GM12865 (cell line): ENCODE results near the gene XPR1.

Experiments used
- DNase-seq: peaks from one replicate; pipeline ENCODE4 v3.0.0; 2010; ENCODE audit warnings: low read depth
- H3K4me3 ChIP-seq: 2 replicates; pipeline ENCODE4 v1.5.1; 2011; ENCODE audit warnings: mild to moderate bottlenecking, low read depth, low read length, control low read depth
- CTCF ChIP-seq: IDR thresholded peaks from 2 replicates; pipeline ENCODE4 v1.5.1; 2011; ENCODE audit warnings: low read length, control low read depth, low read depth, inconsistent platforms; ENCODE audit not compliant: insufficient read depth; ENCODE audit errors: missing control alignments

The XPR1 gene

GRCh38 chr1:180939073-180939710 is 307.4 kb downstream of the XPR1 start:
- H3K4me3 ChIP-seq, result no peak overlapping the region
- no peak for DNase-seq
- TF ChIP-seq CTCF, result no peak

GRCh38 chr1:180939711-180940103 is 307.9 kb downstream of the XPR1 start:
- no peak for DNase-seq
- H3K4me3 ChIP-seq, result no peak overlapping the region
- no peak for TF ChIP-seq CTCF
